ENCODE results near the gene ALPG. TPM values are rescaled to one million over a fixed set of nuclear protein-coding genes. Genes with fewer than 3 reads are reported as not detected.
"Not testable (repeated sequence)": the region's sequence is repeated elsewhere in the genome, so short reads cannot be mapped to it uniquely, and the experiment has no call there.

The ALPG gene
- total and polyA plus RNA-seq, 10 donors, result not detected

DNA sequence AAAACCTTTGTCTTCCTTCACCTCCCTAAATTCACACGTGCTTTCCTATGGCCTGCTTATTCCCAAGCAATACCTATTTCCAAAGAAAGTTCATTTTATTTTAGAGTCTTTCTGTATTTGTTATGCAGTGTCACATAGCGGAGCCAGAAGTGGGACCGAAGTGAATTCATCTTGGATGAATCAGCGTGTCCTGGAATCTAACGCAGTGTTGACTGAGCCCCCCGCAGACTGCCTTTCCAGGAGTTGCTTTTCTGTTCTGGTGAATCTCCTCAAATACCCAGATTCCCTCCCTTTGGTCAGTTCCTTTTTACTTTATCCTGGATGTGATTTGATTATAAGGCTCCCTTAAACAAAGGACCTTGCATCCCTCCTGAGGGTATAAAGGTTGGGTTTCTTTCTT lies 17.3 kb upstream of the ALPG start:
- no peaks in the 10 kb centered on the region for H3K9me3 ChIP-seq
- peaks cover 0 to 76% (median 43%) of the 10 kb centered on the region in 7 donors for H3K27me3 ChIP-seq (replicated peaks in 1 of 7)
- peaks cover 0 to 29% (median 14%) of the 10 kb centered on the region in 6 donors for H3K4me1 ChIP-seq
- no peaks in the 10 kb centered on the region for H3K36me3 ChIP-seq
- intact Hi-C loops (cut with DNase I; ENCODE audit: low total_unique reads), result no loop called here
- DNase-seq, result no peak
- H3K27ac ChIP-seq, result no peak overlapping the region
- no peak overlapping the region for H3K4me3 ChIP-seq
- TF ChIP-seq POLR2AphosphoS5 (IDR thresholded peaks at IDR 0.05) (no peak), CTCF (IDR thresholded peaks at IDR 0.05 in 8 of 11, conservative IDR thresholded peaks at IDR 0.05 in 3 of 11) (no peak), POLR2A (IDR thresholded peaks at IDR 0.05) (no peak)
- WGBS, 5 donors, result 81 to 85% (median 83%) methylated on average over 6 of the region's 6 CpGs

GRCh38 chr2:232390661-232391060 lies 16.0 kb upstream of the ALPG start:
- H3K27me3 ChIP-seq (replicated peaks in 1 of 7), result peaks cover 0 to 75% (median 39%) of the 10 kb centered on the region in 7 donors
- 19 to 30% (median 24%) methylated on average over 3 of the region's 3 CpGs for WGBS, 5 donors
- H3K4me1 ChIP-seq, result peaks cover 0 to 28% (median 13%) of the 10 kb centered on the region in 6 donors
- H3K9me3 ChIP-seq, result no peaks in the 10 kb centered on the region
- no peak for TF ChIP-seq POLR2A (IDR thresholded peaks at IDR 0.05)
- TF ChIP-seq CTCF (IDR thresholded peaks at IDR 0.05 in 8 of 11, conservative IDR thresholded peaks at IDR 0.05 in 3 of 11), result no peak
- no peak for TF ChIP-seq POLR2AphosphoS5 (IDR thresholded peaks at IDR 0.05)
- no peak overlapping the region for H3K4me3 ChIP-seq
- intact Hi-C loops (cut with DNase I; ENCODE audit: low total_unique reads), result no loop called here
- no peaks in the 10 kb centered on the region for H3K36me3 ChIP-seq
- DNase-seq, result no peak
- no peak overlapping the region for H3K27ac ChIP-seq

DNA sequence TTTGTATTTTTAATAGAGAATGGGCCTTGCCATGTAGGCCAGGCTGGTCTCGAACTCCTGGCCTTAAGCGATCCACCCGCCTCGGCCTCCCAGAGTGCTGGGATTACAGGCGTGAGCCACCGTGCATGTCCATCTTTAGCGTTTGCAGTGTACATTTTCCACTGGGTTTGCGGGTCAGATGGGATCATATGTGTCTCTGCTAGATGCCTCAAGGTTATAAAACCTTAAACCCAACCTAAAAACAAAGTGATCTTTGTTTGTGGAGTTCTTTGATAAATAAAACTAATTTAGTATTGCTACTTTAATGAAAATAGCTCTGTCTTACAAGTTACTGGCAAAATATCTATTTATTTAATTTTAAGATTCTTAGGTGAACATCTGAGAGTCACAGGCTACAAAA lies 13.1 kb upstream of the ALPG start:
- H3K4me3 ChIP-seq, result no peak overlapping the region
- 90 to 97% (median 95%) methylated on average over 8 of the region's 8 CpGs for WGBS, 5 donors
- no peak for TF ChIP-seq POLR2AphosphoS5 (IDR thresholded peaks at IDR 0.05)
- no peak for TF ChIP-seq POLR2A (IDR thresholded peaks at IDR 0.05)
- TF ChIP-seq CTCF (IDR thresholded peaks at IDR 0.05 in 8 of 11, conservative IDR thresholded peaks at IDR 0.05 in 3 of 11), result no peak
- intact Hi-C loops (cut with DNase I; ENCODE audit: low total_unique reads), result no loop called here
- no peaks in the 10 kb centered on the region for H3K9me3 ChIP-seq
- DNase-seq, result no peak
- H3K4me1 ChIP-seq, result no peaks in the 10 kb centered on the region
- H3K36me3 ChIP-seq, result no peaks in the 10 kb centered on the region
- H3K27me3 ChIP-seq (replicated peaks in 1 of 7), result peaks cover 0 to 60% (median 13%) of the 10 kb centered on the region in 7 donors
- no peak overlapping the region for H3K27ac ChIP-seq

DNA sequence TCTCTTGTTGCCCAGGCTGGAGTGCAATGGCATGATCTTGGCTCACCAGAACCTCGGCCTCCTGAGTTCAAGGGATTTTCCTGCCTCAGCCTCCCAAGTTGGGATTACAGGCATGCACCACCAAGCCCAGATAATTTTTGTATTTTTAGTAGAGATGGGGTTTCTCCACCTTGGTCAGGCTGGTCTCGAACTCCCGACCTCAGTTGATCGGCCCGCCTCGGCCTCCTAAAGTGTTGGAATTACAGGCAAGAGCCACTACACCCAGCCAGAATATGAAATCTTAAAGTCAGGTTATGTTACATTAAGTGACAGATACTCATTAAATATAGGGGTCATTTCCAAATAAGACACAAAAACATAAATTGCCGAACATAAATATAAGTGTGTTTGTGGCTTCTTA lies 12.2 kb upstream of the ALPG start:
- peaks cover 0 to 60% (median 13%) of the 10 kb centered on the region in 7 donors for H3K27me3 ChIP-seq (replicated peaks in 1 of 7)
- H3K9me3 ChIP-seq; DNase-seq; H3K4me3 ChIP-seq; H3K36me3 ChIP-seq; H3K4me1 ChIP-seq; H3K27ac ChIP-seq; intact Hi-C loops (cut with DNase I; ENCODE audit: low total_unique reads): not testable (repeated sequence)
- 90 to 98% (median 93%) methylated on average over 7 of the region's 7 CpGs for WGBS, 5 donors

- no peaks in the 10 kb centered on the region for H3K9me3 ChIP-seq
These were observed 11.1 kb upstream of the ALPG start for GRCh38 chr2:232395586-232395985.

More at GRCh38 chr2:232395586-232395985, 11.1 kb upstream of the ALPG start:
- 26 to 46% (median 32%) methylated on average over 1 of the region's 1 CpG for WGBS, 5 donors
- intact Hi-C loops (cut with DNase I; ENCODE audit: low total_unique reads), result no loop called here
- Histone ChIP-seq H3K36me3 (no peaks in the 10 kb centered on the region), H3K4me1 (no peaks in the 10 kb centered on the region), H3K27me3 (replicated peaks in 1 of 7) (peaks cover 0 to 54% (median 6%) of the 10 kb centered on the region in 7 donors), H3K27ac (no peak overlapping the region), H3K4me3 (no peak overlapping the region)
- DNase-seq, result no peak
- TF ChIP-seq POLR2A (IDR thresholded peaks at IDR 0.05) (no peak), POLR2AphosphoS5 (IDR thresholded peaks at IDR 0.05) (no peak), CTCF (IDR thresholded peaks at IDR 0.05 in 8 of 11, conservative IDR thresholded peaks at IDR 0.05 in 3 of 11) (no peak)
